ENCODE data around the gene TBX3.

DNA sequence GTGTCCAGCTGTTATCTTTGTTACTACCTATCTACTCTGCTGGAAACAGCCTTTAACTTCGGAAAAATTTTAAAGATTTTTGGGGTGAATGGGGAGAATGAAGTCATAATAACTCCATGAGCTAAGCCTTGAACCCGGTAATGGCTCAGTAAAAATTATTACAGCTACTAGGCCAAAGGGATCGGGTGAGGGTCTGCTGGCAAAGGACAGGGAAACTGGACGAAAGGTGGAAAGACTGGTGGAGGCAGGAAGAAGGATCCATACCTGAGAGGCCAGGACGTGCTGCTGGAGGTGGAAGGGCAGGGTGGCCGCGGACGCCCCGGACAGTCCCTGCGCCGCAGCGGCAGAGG lies 10.1 kb downstream of the TBX3 start:
- no peak for TF ChIP-seq CTCF (IDR thresholded peaks at IDR 0.05 in 2 of 3, conservative IDR thresholded peaks at IDR 0.05 in 1 of 3; ENCODE audit: control insufficient read depth in 2 of 3, extremely low read depth in 1 of 3, insufficient read depth in 1 of 3, low read depth in 3 of 3, low read length in 3 of 3)
- TF ChIP-seq SMAD1 (IDR thresholded peaks at IDR 0.05; ENCODE audit: low read depth, partially characterized antibody) = no peak
- no peak for TF ChIP-seq POLR2A (IDR thresholded peaks at IDR 0.05; ENCODE audit: low read depth, low read length)
- TF ChIP-seq HCFC1 (IDR thresholded peaks at IDR 0.05; ENCODE audit: low read length) = no peak
- TF ChIP-seq, protein P1, sequence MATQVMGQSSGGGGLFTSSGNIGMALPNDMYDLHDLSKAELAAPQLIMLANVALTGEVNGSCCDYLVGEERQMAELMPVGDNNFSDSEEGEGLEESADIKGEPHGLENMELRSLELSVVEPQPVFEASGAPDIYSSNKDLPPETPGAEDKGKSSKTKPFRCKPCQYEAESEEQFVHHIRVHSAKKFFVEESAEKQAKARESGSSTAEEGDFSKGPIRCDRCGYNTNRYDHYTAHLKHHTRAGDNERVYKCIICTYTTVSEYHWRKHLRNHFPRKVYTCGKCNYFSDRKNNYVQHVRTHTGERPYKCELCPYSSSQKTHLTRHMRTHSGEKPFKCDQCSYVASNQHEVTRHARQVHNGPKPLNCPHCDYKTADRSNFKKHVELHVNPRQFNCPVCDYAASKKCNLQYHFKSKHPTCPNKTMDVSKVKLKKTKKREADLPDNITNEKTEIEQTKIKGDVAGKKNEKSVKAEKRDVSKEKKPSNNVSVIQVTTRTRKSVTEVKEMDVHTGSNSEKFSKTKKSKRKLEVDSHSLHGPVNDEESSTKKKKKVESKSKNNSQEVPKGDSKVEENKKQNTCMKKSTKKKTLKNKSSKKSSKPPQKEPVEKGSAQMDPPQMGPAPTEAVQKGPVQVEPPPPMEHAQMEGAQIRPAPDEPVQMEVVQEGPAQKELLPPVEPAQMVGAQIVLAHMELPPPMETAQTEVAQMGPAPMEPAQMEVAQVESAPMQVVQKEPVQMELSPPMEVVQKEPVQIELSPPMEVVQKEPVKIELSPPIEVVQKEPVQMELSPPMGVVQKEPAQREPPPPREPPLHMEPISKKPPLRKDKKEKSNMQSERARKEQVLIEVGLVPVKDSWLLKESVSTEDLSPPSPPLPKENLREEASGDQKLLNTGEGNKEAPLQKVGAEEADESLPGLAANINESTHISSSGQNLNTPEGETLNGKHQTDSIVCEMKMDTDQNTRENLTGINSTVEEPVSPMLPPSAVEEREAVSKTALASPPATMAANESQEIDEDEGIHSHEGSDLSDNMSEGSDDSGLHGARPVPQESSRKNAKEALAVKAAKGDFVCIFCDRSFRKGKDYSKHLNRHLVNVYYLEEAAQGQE (IDR thresholded peaks at IDR 0.05; ENCODE audit: low read depth, low read length) = no peak
